Amygdala (tissue), 56 donors: ENCODE measurements around the gene TDRD1.

Experiments
- DNase-seq, 56 donors: peaks; one replicate each; lab custom pipeline; 2025; lab: John Stamatoyannopoulos, UW

Gene TDRD1

GRCh38 chr10:114232561-114233176, 53.5 kb downstream of the TDRD1 start:
- DNase-seq: no peak

DNA sequence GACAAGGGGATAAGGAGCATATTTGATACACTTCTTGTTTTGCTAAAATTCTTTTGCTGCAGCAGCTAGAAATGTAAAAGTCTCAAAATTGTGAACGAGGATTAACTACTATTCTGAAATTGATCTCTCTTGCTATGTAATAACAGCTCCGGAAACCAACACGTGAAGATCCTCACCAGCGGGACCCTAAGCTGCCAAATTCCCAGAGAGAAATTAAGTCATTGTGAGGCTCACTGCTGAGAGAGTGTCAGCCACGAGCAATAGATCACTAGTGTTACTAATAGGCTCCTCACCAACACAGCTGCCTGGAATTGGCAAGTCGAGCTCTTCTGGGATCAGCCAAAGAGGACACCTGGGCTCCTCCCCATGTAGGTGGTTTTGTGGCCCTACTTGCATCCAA, 54.3 kb downstream of the TDRD1 start:
- DNase-seq: no peak

DNA sequence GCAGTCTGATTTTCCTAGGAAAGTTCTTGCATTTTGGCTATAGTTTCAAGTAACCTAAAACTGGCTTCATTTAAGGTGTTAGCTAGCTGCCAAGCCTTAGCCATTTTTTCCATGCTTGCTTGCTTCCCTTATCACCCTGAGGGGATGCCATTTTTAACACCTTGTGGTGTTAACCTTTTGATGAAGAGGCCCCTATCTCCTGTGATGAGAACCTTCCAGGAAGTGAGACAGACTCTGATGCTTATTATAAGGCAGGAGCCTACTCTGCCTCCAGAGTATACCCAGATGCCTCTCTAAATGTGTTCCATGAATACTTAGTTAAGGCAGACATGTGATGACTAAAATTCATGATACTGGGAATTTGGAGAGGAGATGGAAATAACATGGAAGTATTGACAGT, 55.0 kb downstream of the TDRD1 start:
- DNase-seq: no peak

- DNase-seq: no peak
Observed at GRCh38 chr10:114239117-114239993, 60.2 kb downstream of the TDRD1 start, which contains the start of gene VWA2. Gene VWA2 (plus strand): TSS chr10:114239254. CDS start chr10:114248714, 9,460 bp downstream.

DNA sequence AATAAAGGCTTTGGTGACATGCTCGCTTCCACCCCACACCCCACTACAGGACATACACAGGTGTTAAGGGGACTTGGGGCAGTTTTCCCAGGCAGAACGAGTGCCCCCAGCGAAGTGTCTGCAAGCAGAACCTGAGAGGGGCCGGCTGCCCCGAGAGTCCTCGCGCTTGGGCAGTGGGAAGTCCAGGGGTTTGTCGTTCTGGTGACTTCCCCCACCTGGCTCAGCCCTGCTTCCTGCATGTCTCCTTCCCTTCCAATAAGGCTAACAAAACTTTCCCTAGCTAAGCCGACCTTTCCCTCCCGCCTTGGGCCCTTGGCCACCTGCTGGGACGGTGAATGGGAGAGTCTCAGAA, 60.8 kb downstream of the TDRD1 start:
- no peak for DNase-seq

GRCh38 chr10:114242235-114242634, 63.1 kb downstream of the TDRD1 start:
- DNase-seq: no peak

DNA sequence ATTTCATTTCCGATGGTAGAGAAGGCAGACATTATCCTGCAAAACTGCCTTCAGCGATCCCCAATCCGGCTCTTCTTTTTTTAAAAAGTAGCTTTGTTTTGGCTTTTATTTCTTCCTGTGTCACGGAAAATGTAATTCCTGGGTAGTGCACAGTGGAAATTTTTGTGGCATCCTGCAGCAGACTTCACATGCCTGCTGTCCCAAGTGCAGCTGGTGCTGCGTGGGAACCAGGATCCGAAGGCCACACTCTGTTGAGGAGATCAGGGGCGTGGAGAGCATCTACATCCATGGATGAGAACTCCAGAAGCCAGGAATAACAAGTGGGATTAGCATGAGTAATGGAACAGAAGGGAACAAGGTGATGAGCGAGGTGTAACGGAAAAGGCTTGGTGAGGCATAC, 64.5 kb downstream of the TDRD1 start:
- no peak for DNase-seq

DNA sequence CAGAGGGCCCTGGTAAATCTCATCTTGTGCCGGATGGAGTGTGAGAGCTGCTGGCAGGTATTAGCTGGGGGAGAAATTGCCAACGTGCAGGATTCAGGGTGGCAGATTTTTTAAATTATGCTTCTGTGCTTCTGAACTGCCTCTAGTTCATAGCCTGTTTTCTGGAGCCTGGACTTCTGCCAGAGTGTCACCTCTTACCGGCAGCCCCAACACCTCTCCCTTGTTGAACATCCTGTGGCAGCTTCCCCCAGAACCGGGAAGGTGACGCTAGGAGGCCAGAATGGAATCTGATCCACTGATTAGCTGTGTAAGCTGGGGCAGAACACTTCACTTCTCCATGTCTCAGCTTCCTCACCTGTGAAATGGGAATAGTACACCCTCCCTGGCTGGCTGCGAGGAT, 65.0 kb downstream of the TDRD1 start:
- no peak for DNase-seq

DNA sequence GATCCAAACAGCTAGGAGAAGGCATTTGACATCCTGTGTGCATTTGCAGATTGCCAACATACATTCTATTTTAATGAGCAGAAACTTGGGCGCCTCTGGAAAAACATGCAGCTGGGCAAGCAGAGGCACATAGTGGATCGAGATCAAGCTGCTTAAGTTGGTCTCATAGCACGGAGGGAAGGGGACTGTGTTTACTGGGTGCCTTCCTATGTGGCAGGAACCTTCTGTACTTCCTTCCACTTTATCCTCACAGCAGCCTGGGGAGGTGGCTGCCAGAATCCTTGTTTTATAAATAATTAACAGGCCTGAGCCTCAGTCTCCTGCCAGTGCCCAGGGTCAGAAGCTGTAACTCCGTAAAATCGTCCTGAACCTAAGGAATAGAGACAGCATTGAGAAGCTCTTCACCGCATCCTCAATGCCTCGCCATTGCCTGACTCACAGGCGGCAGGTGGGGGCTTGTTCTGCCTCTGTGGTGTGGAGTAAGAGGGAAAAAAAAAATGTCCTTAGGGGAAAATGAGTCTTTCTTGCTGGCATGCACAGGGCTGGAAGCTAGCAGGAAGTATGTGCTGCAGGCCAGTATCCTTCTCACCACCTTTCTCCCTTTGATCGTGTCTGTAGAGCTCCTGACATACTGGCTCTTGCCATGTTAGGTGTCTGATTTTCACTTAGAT, 66.1 kb downstream of the TDRD1 start:
- no peak for DNase-seq

GRCh38 chr10:114246679-114247305, 67.6 kb downstream of the TDRD1 start:
- no peak for DNase-seq

GRCh38 chr10:114250236-114250635, 71.1 kb downstream of the TDRD1 start:
- no peak for DNase-seq

DNA sequence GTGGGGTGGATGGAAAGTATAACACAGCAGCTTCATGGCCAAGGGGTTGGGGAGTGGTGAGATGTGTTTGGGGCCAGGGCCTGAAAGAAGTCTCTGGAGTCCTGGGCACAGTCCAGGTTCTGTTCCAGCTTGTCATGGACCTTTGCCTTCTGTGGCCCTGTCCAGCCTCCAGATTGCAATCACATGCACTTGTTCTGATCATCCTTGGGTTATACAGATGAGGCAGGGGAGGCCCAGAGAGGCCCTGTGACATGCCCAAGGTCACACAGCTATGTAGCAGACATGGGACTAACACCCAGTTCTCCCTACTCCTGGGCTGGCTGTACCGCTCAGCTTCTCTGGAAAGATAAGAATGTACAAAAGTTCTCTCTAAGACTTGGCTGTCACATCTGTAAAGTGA, 71.6 kb downstream of the TDRD1 start:
- DNase-seq: no peak

GRCh38 chr10:114252092-114252491, 72.9 kb downstream of the TDRD1 start:
- no peak for DNase-seq

DNA sequence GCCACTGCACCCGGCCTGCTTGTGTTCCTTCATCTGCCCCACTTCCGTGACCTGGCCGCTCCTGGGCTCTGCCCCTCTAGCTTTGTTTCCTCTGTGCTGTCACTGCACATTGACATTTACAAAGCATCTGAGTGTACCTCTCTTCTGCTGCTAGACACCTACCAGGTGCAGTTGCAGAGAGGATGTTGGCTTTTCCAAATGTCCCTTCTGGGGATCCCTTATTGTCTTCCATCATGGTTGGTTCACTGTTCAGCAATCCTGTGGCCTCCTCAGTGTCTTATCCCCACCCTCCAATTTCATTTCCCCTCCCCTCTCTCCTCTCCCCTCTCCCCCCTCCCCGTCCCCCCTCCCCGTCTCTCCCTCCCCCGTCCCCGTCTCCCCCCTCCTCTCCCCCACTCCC, 73.7 kb downstream of the TDRD1 start:
- DNase-seq: no peak

GRCh38 chr10:114255227-114255626, 76.1 kb downstream of the TDRD1 start:
- DNase-seq: peak in 1 of 56 donors; percentile 14

DNA sequence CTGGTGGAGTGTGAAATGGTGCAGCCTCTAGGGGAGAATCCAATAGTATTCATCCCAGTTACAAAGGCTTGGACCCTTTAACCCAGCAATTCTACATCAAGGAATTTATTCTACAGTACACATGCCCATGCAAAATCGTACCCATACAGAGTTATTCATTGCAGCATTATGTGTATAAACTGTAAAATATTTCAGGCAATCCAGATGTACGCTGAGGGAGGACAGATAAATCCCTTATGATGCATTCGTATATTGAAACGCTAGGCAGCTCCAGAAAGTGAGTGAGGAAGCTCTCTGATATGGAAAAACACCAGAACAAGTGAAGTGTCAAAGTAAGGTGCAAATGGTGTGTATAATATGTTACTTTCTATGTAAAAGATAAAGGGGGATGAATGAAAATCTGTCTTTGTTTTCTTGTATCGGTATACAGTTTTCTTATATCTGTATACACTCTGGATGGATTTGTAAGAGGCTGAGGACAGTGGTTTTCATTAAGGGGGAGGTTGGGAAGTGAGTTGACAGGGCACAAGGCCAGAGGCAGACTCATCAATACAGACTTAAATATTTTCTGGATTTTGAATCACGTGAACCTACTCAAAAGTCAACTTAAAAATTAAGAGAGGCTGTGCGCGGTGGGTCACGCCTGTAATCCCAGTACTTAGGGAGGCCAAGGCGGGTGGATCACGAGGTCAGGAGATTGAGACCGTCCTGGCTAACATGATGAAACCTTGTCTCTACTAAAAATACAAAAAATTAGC, 77.0 kb downstream of the TDRD1 start:
- DNase-seq: no peak

DNA sequence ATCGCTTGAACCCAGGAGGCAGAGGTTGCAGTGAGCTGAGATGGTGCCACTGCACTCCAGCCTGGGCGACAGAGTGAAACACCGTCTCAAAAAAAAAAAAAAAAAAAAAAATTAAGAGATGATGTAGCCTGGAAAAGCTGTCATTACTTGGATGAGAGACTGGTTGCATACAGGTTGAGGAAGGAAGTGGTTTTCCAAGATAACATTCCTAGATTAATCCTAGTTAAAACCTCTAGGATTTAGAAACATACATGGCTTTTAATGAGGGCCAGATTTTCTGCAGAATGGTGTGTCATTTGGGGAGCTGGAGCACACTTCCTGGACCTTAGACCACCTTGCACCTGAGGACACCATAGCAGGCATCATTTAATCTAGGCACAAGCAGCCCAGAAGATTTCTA, 77.7 kb downstream of the TDRD1 start:
- no peak for DNase-seq

- DNase-seq: no peak
Observed at GRCh38 chr10:114257498-114257897, 78.3 kb downstream of the TDRD1 start.

DNA sequence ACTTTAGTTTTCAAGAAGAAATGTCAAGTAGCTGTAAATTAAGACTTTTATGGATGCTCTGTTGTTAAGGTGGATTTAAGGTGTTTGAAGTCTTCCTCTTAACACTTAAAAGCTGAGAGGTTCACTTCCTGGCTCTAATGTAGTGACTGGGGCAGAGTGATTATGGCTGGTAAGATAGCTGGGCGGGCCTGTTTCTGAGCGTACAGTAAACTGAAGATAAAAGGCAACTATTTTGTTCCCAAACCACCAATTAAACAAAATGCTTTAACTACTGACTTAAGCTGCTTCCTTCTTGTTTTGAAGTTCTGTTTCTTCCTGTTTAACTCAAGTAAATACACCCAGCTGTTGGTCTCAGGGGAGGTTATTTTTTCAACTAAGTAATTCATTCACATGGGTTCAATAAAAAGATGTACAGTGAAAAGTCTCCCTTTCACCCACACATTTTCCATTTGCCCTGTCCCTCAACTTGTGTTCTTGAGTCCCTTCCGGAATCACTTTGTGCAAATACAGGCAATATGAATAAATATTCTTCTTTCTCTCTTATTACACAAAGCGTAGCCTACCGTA, 79.2 kb downstream of the TDRD1 start:
- DNase-seq: no peak

DNA sequence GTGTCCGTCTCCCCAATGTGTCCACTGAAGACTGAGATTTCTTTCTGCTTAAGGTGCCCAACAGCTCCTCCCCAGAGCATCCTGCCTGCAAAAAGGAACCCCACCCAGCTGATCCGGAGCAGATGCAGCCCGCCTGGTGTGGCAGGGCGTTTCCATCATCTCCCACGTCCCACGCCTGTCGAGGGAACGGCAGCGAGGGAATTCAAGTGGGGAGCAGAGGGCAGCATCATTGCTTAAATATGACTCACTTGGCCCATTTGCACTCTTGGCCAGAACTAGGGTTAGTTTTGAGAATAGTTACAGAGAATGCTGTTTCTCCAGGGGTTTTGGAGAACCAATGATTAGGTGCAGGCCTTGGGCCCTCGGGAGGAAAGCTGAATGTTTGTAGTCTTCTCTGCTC, 80.7 kb downstream of the TDRD1 start:
- no peak for DNase-seq
